Measurements from ENCODE around the gene MSL3B.

The MSL3B gene

GRCh38 chr2:233857511-233858141 lies 10.6 kb downstream of the MSL3B start:
- WGBS, 4 donors, result 44 to 54% (median 50%) methylated on average over 7 to 9 of the region's 9 CpGs
- Histone ChIP-seq H3K4me3 (no peak overlapping the region), H3K36me3 (replicated peaks in 1 of 2) (no peaks in the 10 kb centered on the region), H3K27me3 (no peaks in the 10 kb centered on the region), H3K4me1 (replicated peaks in 1 of 2) (peaks cover 0 to 10% of the 10 kb centered on the region in 2 donors), H3K27ac (no peak overlapping the region), H3K9me3 (replicated peaks in 1 of 3) (no peaks in the 10 kb centered on the region)
- peak in 5 of 6 experiments; percentile 22 to 49 (median 36) for TF ChIP-seq CTCF (IDR thresholded peaks at IDR 0.05)
- no peak for TF ChIP-seq POLR2A (IDR thresholded peaks at IDR 0.05)
- peak in 2 of 7 donors; percentile 23 to 44 for DNase-seq
- intact Hi-C loops (cut with DNase I), result no loop called here

GRCh38 chr2:233856184-233856583 lies 12.0 kb downstream of the MSL3B start:
- DNase-seq, result no peak
- H3K4me1 ChIP-seq (replicated peaks in 1 of 2), result peaks cover 0 to 10% of the 10 kb centered on the region in 2 donors
- H3K27ac ChIP-seq, result no peak overlapping the region
- no peaks in the 10 kb centered on the region for H3K36me3 ChIP-seq (replicated peaks in 1 of 2)
- no peaks in the 10 kb centered on the region for H3K27me3 ChIP-seq
- intact Hi-C loops (cut with DNase I), result no loop called here
- no peak overlapping the region for H3K4me3 ChIP-seq
- no peaks in the 10 kb centered on the region for H3K9me3 ChIP-seq (replicated peaks in 1 of 3)
- WGBS, 4 donors, result 92 to 98% (median 96%) methylated on average over 5 of the region's 5 CpGs
- TF ChIP-seq CTCF (IDR thresholded peaks at IDR 0.05), result no peak
- TF ChIP-seq POLR2A (IDR thresholded peaks at IDR 0.05), result no peak

- Histone ChIP-seq H3K4me1 (replicated peaks in 1 of 2) (peaks cover 0 to 10% of the 10 kb centered on the region in 2 donors), H3K4me3 (no peak overlapping the region), H3K9me3 (replicated peaks in 1 of 3) (no peaks in the 10 kb centered on the region), H3K36me3 (replicated peaks in 1 of 2) (no peaks in the 10 kb centered on the region), H3K27ac (no peak overlapping the region), H3K27me3 (no peaks in the 10 kb centered on the region)
- no peak for DNase-seq
- no peak for TF ChIP-seq POLR2A (IDR thresholded peaks at IDR 0.05)
- TF ChIP-seq CTCF (IDR thresholded peaks at IDR 0.05), result no peak
- intact Hi-C loops (cut with DNase I), result no loop called here
- WGBS, 4 donors, result 80 to 86% (median 85%) methylated on average over 5 of the region's 5 CpGs
Observed at GRCh38 chr2:233855345-233855744, 12.8 kb downstream of the MSL3B start.

- no peaks in the 10 kb centered on the region for H3K36me3 ChIP-seq (replicated peaks in 1 of 2)
- peaks cover 0 to 10% of the 10 kb centered on the region in 2 donors for H3K4me1 ChIP-seq (replicated peaks in 1 of 2)
- no peaks in the 10 kb centered on the region for H3K9me3 ChIP-seq (replicated peaks in 1 of 3)
- peak within 1 kb of the TSS in 3 of 4 donors; percentile 53 to 88 (median 67) for H3K4me3 ChIP-seq
- H3K27me3 ChIP-seq, result no peaks in the 10 kb centered on the region
- TF ChIP-seq CTCF (IDR thresholded peaks at IDR 0.05) (no peak), POLR2A (IDR thresholded peaks at IDR 0.05) (peak; percentile 16 to 54)
- intact Hi-C loops (cut with DNase I), result no loop called here
- DNase-seq, result peak; percentile 90 to 97 (median 94)
- 0 to 1% (median 1%) methylated on average over 36 to 60 of the region's 60 CpGs for WGBS, 4 donors
- peak within 1 kb of the TSS in 2 of 5 donors; percentile 16 to 28 for H3K27ac ChIP-seq
Observed at GRCh38 chr2:233854241-233854981, 13.8 kb downstream of the MSL3B start, which contains the start of gene HJURP. HJURP (minus strand) TSS chr2:233854535; CDS start chr2:233854500, 35 bp downstream.

Data from adrenal gland (tissue), 9 donors.